PC-9 (cell line): Measurements from ENCODE around the gene CST4.
"Not testable (repeated sequence)": the region's sequence is repeated elsewhere in the genome, so short reads cannot be mapped to it uniquely, and the experiment has no call there.

Experiments used
- CTCF ChIP-seq: fragments of 200-600 bp; sonication (generic); conservative IDR thresholded peaks from 2 replicates; pipeline ENCODE4 v1.6.1; 2017; ENCODE audit warnings: mixed run types, antibody characterized with exemption, mild to moderate bottlenecking, moderate library complexity
- EZH2 ChIP-seq: fragments of 200-600 bp; sonication (generic); IDR thresholded peaks from 2 replicates; pipeline ENCODE4 v1.8.0; 2017; ENCODE audit warnings: antibody characterized with exemption, low read depth

- not testable (repeated sequence) for TF ChIP-seq CTCF, EZH2
Measured at GRCh38 chr20:23719351-23719750, 30.5 kb upstream of the CST4 start.
